ENCODE results near the gene SNX33.
"Not testable (repeated sequence)": the region's sequence is repeated elsewhere in the genome, so short reads cannot be mapped to it uniquely, and the experiment has no call there.

Gene SNX33

GRCh38 chr15:75687486-75688277 is 40.0 kb downstream of the SNX33 start:
- Histone ChIP-seq H3K9ac (ENCODE audit: low read length) (no peak overlapping the region), H4K8ac (ENCODE audit: low read depth, low read length) (no peak overlapping the region), H3K4me3 (ENCODE audit: low read length) (no peak overlapping the region), H3K18ac (ENCODE audit: low read length) (no peak overlapping the region), H3K4ac (ENCODE audit: low read depth, low read length) (no peak overlapping the region), H2BK120ac (ENCODE audit: low read depth, low read length) (no peak overlapping the region), H4K5ac (ENCODE audit: low read length) (no peak overlapping the region), H3K23ac (ENCODE audit: low read length) (no peak overlapping the region), H3K56ac (ENCODE audit: low read length) (no peak overlapping the region), H2AK5ac (ENCODE audit: low read length) (no peak overlapping the region), H3K79me2 (ENCODE audit: control insufficient read depth, insufficient read depth, low read length) (no peaks in the 10 kb centered on the region), H3K36me3 (ENCODE audit: control insufficient read depth, insufficient read depth, low read length) (no peaks in the 10 kb centered on the region), H3K79me1 (ENCODE audit: low read length) (no peaks in the 10 kb centered on the region), H3K4me2 (ENCODE audit: low read length) (no peak overlapping the region), H3K27ac (ENCODE audit: low read depth, low read length) (no peak overlapping the region), H2BK5ac (ENCODE audit: low read length) (no peak overlapping the region), H2BK15ac (replicated peaks; ENCODE audit: low read depth) (no peak overlapping the region), H3K27me3 (ENCODE audit: insufficient read depth, low read length, poor library complexity) (no peaks in the 10 kb centered on the region), H3K4me1 (ENCODE audit: control insufficient read depth, low read depth, low read length) (no peaks in the 10 kb centered on the region)
- WGBS (ENCODE audit: extremely low coverage, insufficient coverage, low lambda C conversion rate): no CpG with 5 or more reads among the region's 44 CpGs
- DNase-seq: no peak

- Histone ChIP-seq H3K18ac (ENCODE audit: low read length) (no peak overlapping the region), H3K27me3 (ENCODE audit: insufficient read depth, low read length, poor library complexity) (no peaks in the 10 kb centered on the region), H3K36me3 (ENCODE audit: control insufficient read depth, insufficient read depth, low read length) (no peaks in the 10 kb centered on the region), H3K56ac (ENCODE audit: low read length) (no peak overlapping the region), H3K4me1 (ENCODE audit: control insufficient read depth, low read depth, low read length) (no peaks in the 10 kb centered on the region), H3K9ac (ENCODE audit: low read length) (no peak overlapping the region), H2BK15ac (replicated peaks; ENCODE audit: low read depth) (no peak overlapping the region), H3K27ac (ENCODE audit: low read depth, low read length) (no peak overlapping the region), H3K23ac (ENCODE audit: low read length) (no peak overlapping the region), H3K4me3 (ENCODE audit: low read length) (no peak overlapping the region), H3K79me1 (ENCODE audit: low read length) (no peaks in the 10 kb centered on the region), H2BK5ac (ENCODE audit: low read length) (no peak overlapping the region), H4K8ac (ENCODE audit: low read depth, low read length) (no peak overlapping the region), H2AK5ac (ENCODE audit: low read length) (no peak overlapping the region), H3K4ac (ENCODE audit: low read depth, low read length) (no peak overlapping the region), H2BK120ac (ENCODE audit: low read depth, low read length) (no peak overlapping the region), H4K5ac (ENCODE audit: low read length) (no peak overlapping the region), H3K4me2 (ENCODE audit: low read length) (no peak overlapping the region), H3K79me2 (ENCODE audit: control insufficient read depth, insufficient read depth, low read length) (no peaks in the 10 kb centered on the region)
- DNase-seq: no peak
- WGBS (ENCODE audit: extremely low coverage, insufficient coverage, low lambda C conversion rate): no CpG with 5 or more reads among the region's 7 CpGs
Observed at GRCh38 chr15:75688278-75688557, 40.5 kb downstream of the SNX33 start.

- H3K9ac ChIP-seq (ENCODE audit: low read length): no peak overlapping the region
- no peak overlapping the region for H2BK15ac ChIP-seq (replicated peaks; ENCODE audit: low read depth)
- no peaks in the 10 kb centered on the region for H3K79me2 ChIP-seq (ENCODE audit: control insufficient read depth, insufficient read depth, low read length)
- H3K4me3 ChIP-seq (ENCODE audit: low read length): no peak overlapping the region
- no peaks in the 10 kb centered on the region for H3K79me1 ChIP-seq (ENCODE audit: low read length)
- no peak overlapping the region for H3K27ac ChIP-seq (ENCODE audit: low read depth, low read length)
- WGBS (ENCODE audit: extremely low coverage, insufficient coverage, low lambda C conversion rate): no CpG with 5 or more reads among the region's 26 CpGs
- no peak overlapping the region for H3K4me2 ChIP-seq (ENCODE audit: low read length)
- no peak overlapping the region for H4K8ac ChIP-seq (ENCODE audit: low read depth, low read length)
- H3K36me3 ChIP-seq (ENCODE audit: control insufficient read depth, insufficient read depth, low read length): no peaks in the 10 kb centered on the region
- no peak overlapping the region for H3K23ac ChIP-seq (ENCODE audit: low read length)
- H3K56ac ChIP-seq (ENCODE audit: low read length): no peak overlapping the region
- no peak overlapping the region for H2BK5ac ChIP-seq (ENCODE audit: low read length)
- no peak for DNase-seq
- no peak overlapping the region for H2BK120ac ChIP-seq (ENCODE audit: low read depth, low read length)
- H3K18ac ChIP-seq (ENCODE audit: low read length): no peak overlapping the region
- H4K5ac ChIP-seq (ENCODE audit: low read length): no peak overlapping the region
- no peak overlapping the region for H2AK5ac ChIP-seq (ENCODE audit: low read length)
- H3K27me3 ChIP-seq (ENCODE audit: insufficient read depth, low read length, poor library complexity): no peaks in the 10 kb centered on the region
- peaks cover 2% of the 10 kb centered on the region for H3K4me1 ChIP-seq (ENCODE audit: control insufficient read depth, low read depth, low read length)
- H3K4ac ChIP-seq (ENCODE audit: low read depth, low read length): no peak overlapping the region
Observed at GRCh38 chr15:75688831-75689230, 41.1 kb downstream of the SNX33 start.

GRCh38 chr15:75689429-75689828 is 41.7 kb downstream of the SNX33 start:
- not testable (repeated sequence) for H3K36me3 ChIP-seq (ENCODE audit: control insufficient read depth, insufficient read depth, low read length); H3K18ac ChIP-seq (ENCODE audit: low read length); H2BK5ac ChIP-seq (ENCODE audit: low read length); H3K9ac ChIP-seq (ENCODE audit: low read length); H4K8ac ChIP-seq (ENCODE audit: low read depth, low read length); H3K79me2 ChIP-seq (ENCODE audit: control insufficient read depth, insufficient read depth, low read length); H3K4ac ChIP-seq (ENCODE audit: low read depth, low read length); H3K4me1 ChIP-seq (ENCODE audit: control insufficient read depth, low read depth, low read length); DNase-seq; H2AK5ac ChIP-seq (ENCODE audit: low read length); H4K5ac ChIP-seq (ENCODE audit: low read length); H2BK15ac ChIP-seq (replicated peaks; ENCODE audit: low read depth); H3K79me1 ChIP-seq (ENCODE audit: low read length); H3K23ac ChIP-seq (ENCODE audit: low read length); H3K4me2 ChIP-seq (ENCODE audit: low read length); H2BK120ac ChIP-seq (ENCODE audit: low read depth, low read length); H3K27me3 ChIP-seq (ENCODE audit: insufficient read depth, low read length, poor library complexity); H3K56ac ChIP-seq (ENCODE audit: low read length); H3K4me3 ChIP-seq (ENCODE audit: low read length); H3K27ac ChIP-seq (ENCODE audit: low read depth, low read length)
- WGBS (ENCODE audit: extremely low coverage, insufficient coverage, low lambda C conversion rate): no CpG with 5 or more reads among the region's 20 CpGs

GRCh38 chr15:75692311-75692710 is 44.6 kb downstream of the SNX33 start:
- H3K23ac ChIP-seq (ENCODE audit: low read length); H3K79me2 ChIP-seq (ENCODE audit: control insufficient read depth, insufficient read depth, low read length); H4K8ac ChIP-seq (ENCODE audit: low read depth, low read length); H2BK120ac ChIP-seq (ENCODE audit: low read depth, low read length); H3K36me3 ChIP-seq (ENCODE audit: control insufficient read depth, insufficient read depth, low read length); H3K9ac ChIP-seq (ENCODE audit: low read length); H3K27ac ChIP-seq (ENCODE audit: low read depth, low read length); H3K4ac ChIP-seq (ENCODE audit: low read depth, low read length); H3K4me1 ChIP-seq (ENCODE audit: control insufficient read depth, low read depth, low read length); H2BK5ac ChIP-seq (ENCODE audit: low read length); DNase-seq; H3K18ac ChIP-seq (ENCODE audit: low read length); H3K4me3 ChIP-seq (ENCODE audit: low read length); H3K56ac ChIP-seq (ENCODE audit: low read length); H4K5ac ChIP-seq (ENCODE audit: low read length); H3K4me2 ChIP-seq (ENCODE audit: low read length); H3K79me1 ChIP-seq (ENCODE audit: low read length); H2AK5ac ChIP-seq (ENCODE audit: low read length); H3K27me3 ChIP-seq (ENCODE audit: insufficient read depth, low read length, poor library complexity); H2BK15ac ChIP-seq (replicated peaks; ENCODE audit: low read depth): not testable (repeated sequence)
- WGBS (ENCODE audit: extremely low coverage, insufficient coverage, low lambda C conversion rate): no CpG with 5 or more reads among the region's 4 CpGs

GRCh38 chr15:75693028-75693427 is 45.3 kb downstream of the SNX33 start:
- H3K79me2 ChIP-seq (ENCODE audit: control insufficient read depth, insufficient read depth, low read length); H3K56ac ChIP-seq (ENCODE audit: low read length); H2AK5ac ChIP-seq (ENCODE audit: low read length); H2BK15ac ChIP-seq (replicated peaks; ENCODE audit: low read depth); H3K4me3 ChIP-seq (ENCODE audit: low read length); H3K23ac ChIP-seq (ENCODE audit: low read length); H2BK120ac ChIP-seq (ENCODE audit: low read depth, low read length); H3K27ac ChIP-seq (ENCODE audit: low read depth, low read length); H3K36me3 ChIP-seq (ENCODE audit: control insufficient read depth, insufficient read depth, low read length); H3K27me3 ChIP-seq (ENCODE audit: insufficient read depth, low read length, poor library complexity); H3K4me1 ChIP-seq (ENCODE audit: control insufficient read depth, low read depth, low read length); H4K8ac ChIP-seq (ENCODE audit: low read depth, low read length); H3K9ac ChIP-seq (ENCODE audit: low read length); H3K79me1 ChIP-seq (ENCODE audit: low read length); DNase-seq; H2BK5ac ChIP-seq (ENCODE audit: low read length); H3K4ac ChIP-seq (ENCODE audit: low read depth, low read length); H3K18ac ChIP-seq (ENCODE audit: low read length); H4K5ac ChIP-seq (ENCODE audit: low read length); H3K4me2 ChIP-seq (ENCODE audit: low read length): not testable (repeated sequence)
- no CpG with 5 or more reads among the region's 15 CpGs for WGBS (ENCODE audit: extremely low coverage, insufficient coverage, low lambda C conversion rate)

Data from mesendoderm (in vitro differentiated cells).